Stimulated activated CD8-positive, alpha-beta memory T cell treated with anti-CD3 and anti-CD28 coated beads, Interleukin-15, amount 100 ng/mL, for 1 hour (primary cell): Measurements from ENCODE around the gene ZNF423.

Experiments used
- DNase-seq: peaks from one replicate; pipeline ENCODE4 v3.0.0-alpha.2; 2020; ENCODE audit warnings: low read depth

ZNF423 gene

GRCh38 chr16:49529411-49530045 lies 326.4 kb downstream of the ZNF423 start:
- no peak for DNase-seq

- DNase-seq: no peak
Measured at GRCh38 chr16:49528866-49529288, 327.0 kb downstream of the ZNF423 start.

DNA sequence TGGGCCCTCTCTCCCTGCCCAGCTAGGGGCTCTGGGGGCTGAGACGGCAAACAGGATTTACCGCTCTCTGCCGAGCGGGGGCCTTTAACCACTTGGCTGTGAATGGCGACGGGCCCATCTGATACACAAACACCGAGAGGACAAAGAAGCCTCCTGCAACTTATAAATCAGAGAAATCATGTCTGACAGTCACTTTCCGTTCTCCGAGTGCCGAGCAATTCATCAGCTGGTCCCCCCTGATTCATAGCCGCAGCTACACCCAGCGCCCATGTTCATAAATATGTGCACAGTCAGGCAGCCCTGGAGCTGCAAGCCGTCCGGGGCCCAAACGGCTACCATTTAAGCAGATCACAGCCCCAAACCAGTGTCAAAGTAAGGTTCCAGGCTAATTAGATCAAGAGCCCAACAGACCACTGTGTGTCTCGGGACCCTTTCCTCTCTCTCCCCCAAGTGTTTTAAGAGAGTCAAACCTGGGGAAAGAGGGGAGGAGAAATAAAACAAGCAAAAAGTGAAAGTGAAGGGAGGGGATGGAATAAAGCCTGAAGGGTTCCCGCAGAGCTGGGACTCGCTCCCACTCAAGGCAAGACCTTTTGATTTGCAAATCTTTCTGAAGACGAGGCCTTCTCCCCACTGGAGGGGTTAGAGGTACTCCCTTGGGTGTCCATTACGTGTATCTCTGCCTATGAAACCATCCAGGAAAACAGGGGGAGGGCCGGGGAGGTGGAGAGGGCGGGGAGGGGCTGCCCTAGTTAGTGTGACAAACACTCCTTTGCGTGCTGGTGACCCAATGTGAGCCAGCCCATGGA lies 327.6 kb downstream of the ZNF423 start:
- DNase-seq: no peak

DNA sequence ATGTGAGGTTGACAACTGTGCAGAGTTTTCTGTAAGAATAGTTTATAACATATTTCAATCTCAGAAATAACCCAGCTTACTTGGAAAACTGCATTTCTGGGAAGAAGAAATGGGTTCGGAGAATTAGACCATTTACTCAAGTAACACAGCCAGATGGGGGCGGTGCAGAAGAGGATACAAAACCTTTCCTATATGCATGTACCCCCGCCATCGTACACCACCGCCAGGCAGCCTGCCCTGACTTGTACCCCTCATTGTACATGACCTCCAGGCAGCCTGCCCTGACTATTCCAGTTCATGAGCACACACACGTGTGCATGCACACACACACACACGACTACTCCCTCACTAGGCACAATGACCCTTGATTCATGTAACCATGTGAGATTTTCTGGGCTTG lies 328.3 kb downstream of the ZNF423 start:
- no peak for DNase-seq

- no peak for DNase-seq
Measured at GRCh38 chr16:49526860-49527365, 329.0 kb downstream of the ZNF423 start.

DNA sequence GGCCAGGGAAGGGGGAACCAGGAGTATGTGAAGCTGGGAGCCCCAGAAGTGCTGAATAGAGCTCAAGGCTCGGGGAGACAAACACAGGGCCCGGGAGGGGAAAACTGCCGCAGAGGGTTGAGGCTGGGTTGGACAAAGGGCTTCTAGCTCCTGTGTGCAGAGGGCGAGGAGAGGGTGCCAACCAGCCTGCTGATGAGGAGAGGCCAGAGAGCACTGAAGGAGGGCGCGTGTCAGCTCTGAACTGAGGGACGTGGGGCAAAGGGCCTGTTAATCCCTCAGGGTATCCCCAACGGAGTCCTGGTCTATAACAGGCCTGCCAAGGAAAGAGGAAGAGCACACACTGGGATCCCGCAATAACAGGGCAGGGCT lies 331.0 kb downstream of the ZNF423 start:
- no peak for DNase-seq

GRCh38 chr16:49524216-49524946 lies 331.5 kb downstream of the ZNF423 start:
- no peak for DNase-seq

DNA sequence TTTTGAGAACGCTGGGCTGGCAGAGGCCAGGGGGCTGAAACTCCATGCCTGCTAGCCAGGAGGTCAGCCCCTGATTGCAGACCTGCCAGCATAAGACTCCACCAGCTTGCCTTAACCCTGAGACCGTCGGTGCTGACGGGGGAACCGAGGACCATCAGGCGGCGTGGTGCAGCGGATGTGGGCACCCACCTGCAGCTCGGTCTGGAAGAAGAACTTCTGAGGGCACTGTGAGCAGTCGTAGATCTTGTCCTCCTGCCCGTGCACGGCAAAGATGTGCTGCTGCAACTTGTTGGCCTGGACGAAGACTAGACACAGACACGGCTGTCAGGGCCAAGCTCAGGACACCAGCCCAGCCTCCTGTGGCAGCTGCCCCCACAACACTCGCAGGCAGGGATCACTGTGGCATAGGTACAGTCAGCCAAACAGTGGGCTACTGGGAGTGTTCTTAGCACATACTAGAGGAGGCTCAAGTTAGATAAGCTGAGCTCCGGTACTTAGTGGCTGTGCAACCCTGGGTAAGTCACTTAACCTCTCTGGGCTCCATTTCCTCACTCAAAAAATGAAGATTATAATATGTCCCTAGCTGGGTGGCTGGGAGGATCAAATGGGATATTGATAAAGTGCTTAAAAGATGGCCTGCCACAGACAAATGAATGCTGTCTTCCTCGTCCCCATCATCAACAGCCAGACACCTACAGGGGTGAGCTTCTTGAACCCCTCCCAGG lies 332.3 kb downstream of the ZNF423 start:
- DNase-seq: no peak

GRCh38 chr16:49521734-49522325 lies 334.1 kb downstream of the ZNF423 start:
- no peak for DNase-seq

DNA sequence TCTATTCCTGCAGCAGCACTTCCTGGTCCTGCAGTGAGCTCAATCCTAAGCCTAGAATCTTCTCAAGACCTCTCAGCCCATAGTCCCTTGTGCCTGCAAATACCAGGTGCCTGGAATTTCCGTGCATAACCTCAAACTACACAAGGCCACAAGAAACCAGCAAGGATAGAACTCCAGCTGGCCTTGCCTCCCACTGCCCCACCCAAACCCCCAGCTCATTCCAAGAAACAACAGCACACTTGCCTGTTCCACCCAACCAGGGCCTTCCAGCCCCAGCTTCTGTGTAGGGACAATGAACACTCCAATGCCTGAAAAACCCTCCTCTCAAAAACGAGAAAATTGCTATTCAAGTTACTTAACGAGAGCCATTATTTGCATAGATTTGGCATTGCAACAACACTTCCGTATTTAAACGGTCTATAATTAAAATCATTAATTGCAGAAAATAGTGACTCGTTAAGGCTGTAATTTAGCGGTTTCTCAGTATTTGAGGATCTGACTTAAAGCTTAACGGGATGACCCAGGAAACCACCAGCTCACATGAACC lies 335.3 kb downstream of the ZNF423 start:
- DNase-seq: no peak

GRCh38 chr16:49519741-49520140 lies 336.2 kb downstream of the ZNF423 start:
- no peak for DNase-seq

GRCh38 chr16:49519008-49519656 lies 336.8 kb downstream of the ZNF423 start:
- no peak for DNase-seq

DNA sequence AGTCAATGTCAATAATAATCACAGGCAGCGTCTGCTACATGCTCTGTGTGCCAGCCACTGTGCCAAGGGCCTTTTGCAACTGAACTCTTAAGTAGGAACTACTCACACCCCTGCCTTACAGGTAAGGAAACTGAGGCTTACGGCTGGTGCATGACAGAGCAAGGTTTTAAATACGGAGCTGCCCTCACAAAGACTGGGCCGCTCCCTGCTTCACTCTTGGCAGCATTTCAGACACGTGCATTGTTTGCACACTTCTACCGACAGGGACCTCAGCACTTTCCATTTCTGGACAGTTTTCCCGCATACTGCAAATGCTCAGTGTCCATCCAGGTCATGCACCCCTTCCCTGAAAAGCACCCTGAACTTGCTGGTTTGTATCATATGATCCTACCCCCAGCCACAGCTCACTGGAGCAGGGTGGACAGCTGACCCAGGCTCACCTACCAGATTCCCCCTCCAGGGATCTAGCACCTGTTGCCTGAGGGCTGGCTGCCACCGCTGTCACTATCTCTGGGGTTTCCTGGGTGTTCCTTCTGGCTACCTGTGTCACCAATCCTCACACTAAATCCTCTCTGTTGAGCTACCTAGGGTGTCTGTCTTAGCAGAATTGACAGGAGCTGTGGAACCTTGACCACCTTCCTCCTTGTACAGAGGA lies 339.4 kb downstream of the ZNF423 start:
- no peak for DNase-seq

DNA sequence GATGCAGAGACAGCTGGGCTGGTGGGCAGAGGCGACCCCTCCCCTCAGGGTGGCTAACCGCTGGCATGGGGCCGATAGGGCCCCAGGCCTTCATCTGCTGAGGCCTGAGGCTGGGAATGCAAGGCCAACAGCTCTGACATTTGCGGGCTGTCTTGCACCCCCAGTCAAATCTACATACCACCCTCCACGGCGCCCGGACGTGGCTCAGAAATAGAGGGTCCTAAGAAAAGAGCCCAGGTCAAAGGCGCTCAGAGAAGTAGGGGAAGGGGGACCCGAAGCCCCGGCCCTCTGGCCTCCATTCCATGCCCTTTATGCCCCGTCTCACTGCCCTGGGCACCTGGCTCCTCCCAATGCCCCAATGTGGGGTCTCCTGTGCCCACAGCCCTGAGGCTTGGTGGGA lies 340.1 kb downstream of the ZNF423 start:
- DNase-seq: no peak

DNA sequence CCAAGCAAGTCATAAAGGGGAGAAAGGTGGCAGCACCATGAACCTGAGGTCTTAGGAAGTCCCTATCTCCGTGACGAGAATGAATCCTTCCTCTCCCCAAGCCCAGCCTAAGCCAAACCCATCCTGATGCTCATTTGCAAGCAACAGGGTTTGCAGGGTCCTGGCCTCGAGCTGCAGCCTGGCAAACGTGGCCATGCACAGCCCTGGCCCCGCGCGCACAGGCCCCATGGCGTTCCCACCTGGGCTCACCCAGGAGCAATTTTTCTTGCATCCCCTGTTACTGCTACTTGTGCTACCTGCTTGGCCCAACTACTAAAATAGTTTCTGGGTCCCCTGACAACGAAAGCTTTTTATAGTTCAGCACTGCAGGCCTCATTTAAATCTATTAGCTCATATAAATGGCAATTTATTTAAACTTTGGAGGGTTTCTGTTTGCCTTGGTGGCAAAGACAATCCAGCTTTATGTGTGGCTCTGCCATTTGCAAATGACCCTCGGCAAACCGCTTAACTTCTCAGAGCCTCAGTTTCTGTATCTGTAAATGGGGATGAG lies 340.8 kb downstream of the ZNF423 start:
- DNase-seq: no peak

- DNase-seq: no peak
Measured at GRCh38 chr16:49514073-49514980, 341.6 kb downstream of the ZNF423 start.

DNA sequence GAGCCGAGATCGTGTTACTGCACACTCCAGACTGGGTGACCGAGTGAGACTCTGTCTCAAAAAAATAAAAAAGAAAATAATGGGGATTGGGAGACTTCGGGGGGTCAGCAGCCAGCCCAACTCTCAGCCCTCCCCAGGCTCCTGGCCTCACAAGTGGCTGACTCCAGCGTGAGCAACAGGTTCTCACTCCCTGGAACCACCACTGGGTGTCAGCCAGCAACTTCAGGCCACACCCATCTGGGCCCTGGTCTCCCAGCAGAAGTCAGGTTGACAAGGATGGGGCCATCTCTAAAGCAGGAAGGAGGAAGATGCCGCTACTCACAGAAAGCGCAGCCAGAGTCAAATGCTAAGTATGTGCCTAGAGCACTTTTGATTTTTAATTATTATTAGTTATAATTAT lies 342.9 kb downstream of the ZNF423 start:
- no peak for DNase-seq

- no peak for DNase-seq
Measured at GRCh38 chr16:49510654-49511305, 345.1 kb downstream of the ZNF423 start.

DNA sequence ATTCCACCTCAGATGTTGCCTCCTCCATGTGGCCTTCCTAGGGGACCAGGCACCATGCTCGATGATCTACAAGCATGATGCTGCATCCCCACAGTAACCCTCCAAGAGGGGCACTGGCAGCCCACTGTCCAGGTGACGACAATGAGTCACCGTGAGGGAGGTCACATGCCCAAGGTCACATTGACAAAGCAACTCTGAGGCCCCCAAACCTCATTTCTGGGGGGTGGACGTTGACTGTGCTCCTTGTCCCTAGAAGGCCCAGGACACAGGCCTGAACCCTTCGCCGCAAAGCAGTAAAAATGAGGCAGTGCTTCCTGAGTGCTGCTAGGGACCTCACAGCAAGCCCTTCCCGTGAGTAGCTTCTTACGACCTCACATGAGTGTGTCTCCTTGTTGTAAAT lies 345.8 kb downstream of the ZNF423 start:
- no peak for DNase-seq
